ENCODE data around the gene SLC25A25. TPM values are rescaled to one million over a fixed set of nuclear protein-coding genes. Genes with fewer than 3 reads are reported as not detected.
A peak's percentile ranks its signal among the peaks of the same experiment; 100 is the strongest.

Gene SLC25A25
- total and polyA plus RNA-seq, 5 donors from 2014 or later, result 11.3 to 13.8 (median 12.0) TPM

DNA sequence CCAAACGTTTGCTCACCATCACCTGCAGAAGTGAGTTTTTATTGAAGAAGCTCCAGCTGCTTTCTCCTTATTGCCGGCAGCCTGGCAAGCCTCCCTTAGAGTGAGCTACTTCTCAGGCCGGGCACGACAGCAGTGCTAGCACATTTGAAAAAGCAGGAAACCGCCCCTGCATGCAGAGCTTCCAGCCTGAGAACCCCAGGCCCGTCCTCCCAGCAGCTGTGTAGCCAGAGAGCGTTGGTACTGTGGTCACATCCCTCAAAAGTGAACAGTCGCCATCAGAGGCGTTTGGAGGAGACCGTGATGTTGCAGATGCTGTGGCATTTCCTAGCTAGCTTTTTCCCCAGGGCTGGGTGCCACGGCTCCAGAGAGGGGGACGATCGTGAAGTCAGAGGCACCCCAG lies 23.5 kb downstream of the SLC25A25 start:
- peaks cover 24 to 82% (median 45%) of the 10 kb centered on the region in 4 donors for H3K4me1 Mint-ChIP-seq
- Histone ChIP-seq H3K27ac (ENCODE audit: insufficient read depth, low read length, poor library complexity, severe bottlenecking) (no peak overlapping the region), H3K4me3 (ENCODE audit: low read depth, low read length) (no peak overlapping the region), H3K36me3 (ENCODE audit: control insufficient read depth, insufficient read depth, low read length) (peaks cover 3% of the 10 kb centered on the region), H3K9me3 (ENCODE audit: control insufficient read depth in 2 of 2, low read length in 2 of 2) (no peaks in the 10 kb centered on the region), H3K27me3 (ENCODE audit: control insufficient read depth, insufficient read depth, low read length) (no peaks in the 10 kb centered on the region), H3K4me1 (ENCODE audit: control insufficient read depth, insufficient read depth, low read length, poor library complexity, severe bottlenecking) (peaks cover 56% of the 10 kb centered on the region)
- peak overlapping the region; percentile 79 to 90 (median 81) for H3K27ac Mint-ChIP-seq
- H3K27me3 Mint-ChIP-seq, result no peaks in the 10 kb centered on the region
- no peak for DNase-seq
- H3K36me3 Mint-ChIP-seq, result peaks cover 10% of the 10 kb centered on the region
- ATAC-seq (ENCODE audit: low read depth in 2 of 2), result no peak
- peak overlapping the region in 3 of 4 donors; percentile 29 to 74 (median 49) for H3K4me3 Mint-ChIP-seq
- no peaks in the 10 kb centered on the region for H3K9me3 Mint-ChIP-seq

DNA sequence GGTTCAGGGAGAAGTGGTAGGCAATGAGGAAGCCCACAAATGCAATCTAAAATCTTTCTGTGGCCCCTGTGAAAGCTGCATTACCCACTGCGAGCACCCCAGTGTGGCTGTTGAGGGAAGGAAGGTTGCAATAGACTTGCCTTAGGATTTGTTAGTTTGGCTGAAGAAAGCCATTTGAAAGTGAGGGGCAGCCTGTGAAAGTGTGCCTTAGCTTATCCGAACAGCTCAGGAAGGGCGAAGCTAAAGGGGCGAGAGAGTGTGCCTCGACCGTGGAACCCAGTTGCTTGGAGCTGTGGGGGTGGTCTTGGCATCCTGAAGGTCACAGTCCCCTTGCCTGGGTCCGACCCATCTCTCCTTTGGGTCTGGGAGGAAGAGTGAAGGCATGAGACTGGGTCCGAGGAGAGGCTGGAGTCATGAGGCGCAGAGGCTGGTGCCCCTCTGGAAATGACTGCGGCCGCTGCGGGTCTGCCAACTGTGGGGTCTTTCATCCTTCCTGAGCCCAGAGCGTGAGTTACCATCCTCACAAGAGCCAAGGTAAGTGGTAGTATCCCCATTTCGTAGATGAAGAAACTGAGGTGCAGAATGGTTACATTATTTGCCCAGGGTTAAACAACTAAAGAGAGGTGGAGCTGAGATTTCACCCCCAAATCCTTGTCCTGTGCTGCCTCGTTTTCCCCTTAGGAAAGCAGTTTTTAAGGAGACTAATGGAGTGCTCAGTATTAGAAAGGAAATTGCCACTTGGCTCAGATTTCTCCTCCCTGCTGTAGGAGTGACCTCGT lies 24.4 kb downstream of the SLC25A25 start:
- H3K4me3 Mint-ChIP-seq, result peak overlapping the region; percentile 10 to 78 (median 48)
- no peaks in the 10 kb centered on the region for H3K27me3 Mint-ChIP-seq
- DNase-seq, result no peak
- H3K36me3 ChIP-seq (ENCODE audit: control insufficient read depth, insufficient read depth, low read length), result peaks cover 3% of the 10 kb centered on the region
- peak overlapping the region; percentile 71 for H3K27ac ChIP-seq (ENCODE audit: insufficient read depth, low read length, poor library complexity, severe bottlenecking)
- H3K4me1 ChIP-seq (ENCODE audit: control insufficient read depth, insufficient read depth, low read length, poor library complexity, severe bottlenecking), result peaks cover 58% of the 10 kb centered on the region
- no peak for ATAC-seq (ENCODE audit: low read depth in 2 of 2)
- no peaks in the 10 kb centered on the region for H3K27me3 ChIP-seq (ENCODE audit: control insufficient read depth, insufficient read depth, low read length)
- H3K9me3 ChIP-seq (ENCODE audit: control insufficient read depth in 2 of 2, low read length in 2 of 2), result no peaks in the 10 kb centered on the region
- H3K4me1 Mint-ChIP-seq, result peaks cover 24 to 87% (median 47%) of the 10 kb centered on the region in 4 donors
- peaks cover 9% of the 10 kb centered on the region for H3K36me3 Mint-ChIP-seq
- H3K4me3 ChIP-seq (ENCODE audit: low read depth, low read length), result no peak overlapping the region
- no peaks in the 10 kb centered on the region for H3K9me3 Mint-ChIP-seq
- peak overlapping the region; percentile 86 to 92 (median 90) for H3K27ac Mint-ChIP-seq

DNA sequence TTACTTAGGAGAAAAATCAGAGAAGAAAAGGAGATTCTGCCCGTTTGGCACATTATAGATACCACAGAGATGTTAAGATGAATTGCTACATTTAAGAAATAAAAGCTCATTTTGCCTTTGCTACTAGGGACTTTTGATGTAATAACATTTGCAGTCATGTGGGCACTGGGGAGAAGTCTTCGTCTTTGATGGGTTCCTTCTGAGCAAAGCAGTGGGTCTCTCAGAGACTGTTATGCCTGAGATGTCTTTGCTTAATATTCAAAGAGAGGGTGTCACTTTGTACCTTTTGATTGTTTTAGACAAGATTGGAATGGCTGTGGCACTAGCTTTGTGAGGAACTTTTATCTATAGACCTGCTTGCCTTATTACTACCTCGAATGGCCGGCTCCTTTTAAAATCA lies 25.0 kb downstream of the SLC25A25 start:
- no peaks in the 10 kb centered on the region for H3K27me3 ChIP-seq (ENCODE audit: control insufficient read depth, insufficient read depth, low read length)
- H3K4me3 ChIP-seq (ENCODE audit: low read depth, low read length), result peak overlapping the region; percentile 15
- Mint-ChIP-seq H3K36me3 (peaks cover 5% of the 10 kb centered on the region), H3K4me3 (peak overlapping the region in 3 of 4 donors; percentile 10 to 78 (median 31)), H3K9me3 (no peaks in the 10 kb centered on the region), H3K27ac (peak overlapping the region; percentile 86 to 94 (median 90)), H3K27me3 (no peaks in the 10 kb centered on the region), H3K4me1 (peaks cover 19 to 86% (median 46%) of the 10 kb centered on the region in 4 donors)
- peak overlapping the region; percentile 71 for H3K27ac ChIP-seq (ENCODE audit: insufficient read depth, low read length, poor library complexity, severe bottlenecking)
- H3K36me3 ChIP-seq (ENCODE audit: control insufficient read depth, insufficient read depth, low read length), result peaks cover 3% of the 10 kb centered on the region
- no peak for DNase-seq
- H3K4me1 ChIP-seq (ENCODE audit: control insufficient read depth, insufficient read depth, low read length, poor library complexity, severe bottlenecking), result peaks cover 62% of the 10 kb centered on the region
- no peak for ATAC-seq (ENCODE audit: low read depth in 2 of 2)
- no peaks in the 10 kb centered on the region for H3K9me3 ChIP-seq (ENCODE audit: control insufficient read depth in 2 of 2, low read length in 2 of 2)

DNA sequence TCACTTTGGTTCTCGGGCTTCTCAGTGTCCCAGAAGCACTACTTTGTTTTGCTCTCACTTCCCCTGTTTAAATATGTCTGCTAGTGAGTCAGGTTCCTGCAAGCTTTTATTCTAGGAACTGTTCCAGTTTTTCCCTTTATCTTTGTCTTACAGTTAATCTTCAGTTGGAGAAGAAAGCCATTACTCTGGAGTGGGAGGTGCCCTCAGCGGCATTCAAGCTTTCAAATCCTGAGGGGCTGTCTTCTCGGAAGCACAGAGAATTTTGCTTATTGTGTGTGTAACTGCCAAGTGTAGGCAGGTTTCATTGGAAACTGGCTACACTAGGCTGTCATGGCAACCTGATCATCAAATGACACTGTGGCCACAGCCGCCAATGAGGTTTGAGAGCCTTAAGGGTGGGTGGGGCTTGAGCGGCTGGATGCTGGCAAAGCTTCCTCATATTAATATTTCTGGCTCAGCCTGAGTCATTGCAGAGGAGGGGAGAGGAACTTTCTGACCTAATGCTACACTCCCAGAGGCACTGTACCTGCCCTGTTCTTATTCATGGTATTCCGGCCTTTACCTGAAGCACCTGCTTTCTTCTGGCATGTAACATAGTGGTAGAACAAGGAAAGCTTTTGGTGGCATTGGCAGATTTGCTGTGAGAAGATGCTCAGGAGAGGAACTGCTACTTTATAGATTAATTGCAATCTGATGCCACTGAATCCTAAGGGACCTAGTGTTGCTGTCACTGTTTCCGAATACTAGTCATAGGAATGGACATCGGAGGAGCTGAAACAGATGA lies 26.3 kb downstream of the SLC25A25 start:
- Mint-ChIP-seq H3K4me1 (peaks cover 19 to 88% (median 45%) of the 10 kb centered on the region in 4 donors), H3K27me3 (no peaks in the 10 kb centered on the region), H3K9me3 (no peaks in the 10 kb centered on the region), H3K4me3 (peak overlapping the region; percentile 46 to 88 (median 74)), H3K27ac (peak overlapping the region; percentile 90 to 94 (median 94)), H3K36me3 (peaks cover 5% of the 10 kb centered on the region)
- no peaks in the 10 kb centered on the region for H3K27me3 ChIP-seq (ENCODE audit: control insufficient read depth, insufficient read depth, low read length)
- DNase-seq (peak; percentile 67 to 90 (median 69)), ATAC-seq (ENCODE audit: low read depth in 2 of 2) (peak; percentile 92 to 93)
- peak overlapping the region; percentile 71 for H3K27ac ChIP-seq (ENCODE audit: insufficient read depth, low read length, poor library complexity, severe bottlenecking)
- H3K36me3 ChIP-seq (ENCODE audit: control insufficient read depth, insufficient read depth, low read length), result peaks cover 3% of the 10 kb centered on the region
- H3K4me3 ChIP-seq (ENCODE audit: low read depth, low read length), result peak overlapping the region; percentile 58
- no peaks in the 10 kb centered on the region for H3K9me3 ChIP-seq (ENCODE audit: control insufficient read depth in 2 of 2, low read length in 2 of 2)
- peaks cover 65% of the 10 kb centered on the region for H3K4me1 ChIP-seq (ENCODE audit: control insufficient read depth, insufficient read depth, low read length, poor library complexity, severe bottlenecking)

DNA sequence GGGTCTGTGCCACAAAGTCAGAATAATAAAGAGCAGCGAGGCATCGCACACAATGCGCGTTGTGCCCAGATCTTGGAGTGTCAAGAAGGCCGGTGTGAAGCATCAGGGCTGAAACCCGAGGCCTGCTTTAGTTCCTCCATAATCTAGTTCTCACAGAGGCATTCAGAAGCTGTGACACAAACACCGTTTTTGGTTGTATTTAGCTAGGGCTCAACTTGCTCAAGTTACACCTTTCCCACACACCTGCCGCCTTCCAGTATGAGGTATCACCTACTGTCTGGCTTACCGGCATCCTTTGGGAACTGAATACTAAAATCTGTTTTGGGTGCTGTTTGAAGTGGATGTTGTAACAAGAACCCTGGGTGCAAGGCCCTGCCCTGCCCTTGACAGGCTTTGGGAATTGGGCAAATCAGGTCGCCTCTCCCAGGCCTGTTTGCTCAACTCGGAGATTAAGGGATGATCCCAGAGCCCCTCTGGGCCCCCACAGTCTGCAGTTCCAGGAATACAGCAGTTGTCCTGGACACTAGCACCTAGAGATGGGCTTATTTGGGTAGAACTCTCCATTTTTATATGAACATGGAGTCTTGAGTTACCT lies 27.0 kb downstream of the SLC25A25 start:
- Mint-ChIP-seq H3K9me3 (no peaks in the 10 kb centered on the region), H3K4me3 (peak overlapping the region in 1 of 4 donors; percentile 46), H3K27ac (peak overlapping the region in 2 of 3 donors; percentile 90 to 94), H3K27me3 (no peaks in the 10 kb centered on the region), H3K4me1 (peaks cover 19 to 88% (median 49%) of the 10 kb centered on the region in 4 donors), H3K36me3 (peaks cover 5% of the 10 kb centered on the region)
- no peak overlapping the region for H3K4me3 ChIP-seq (ENCODE audit: low read depth, low read length)
- DNase-seq (no peak), ATAC-seq (ENCODE audit: low read depth in 2 of 2) (no peak)
- peak overlapping the region; percentile 71 for H3K27ac ChIP-seq (ENCODE audit: insufficient read depth, low read length, poor library complexity, severe bottlenecking)
- peaks cover 3% of the 10 kb centered on the region for H3K36me3 ChIP-seq (ENCODE audit: control insufficient read depth, insufficient read depth, low read length)
- peaks cover 68% of the 10 kb centered on the region for H3K4me1 ChIP-seq (ENCODE audit: control insufficient read depth, insufficient read depth, low read length, poor library complexity, severe bottlenecking)
- no peaks in the 10 kb centered on the region for H3K27me3 ChIP-seq (ENCODE audit: control insufficient read depth, insufficient read depth, low read length)
- no peaks in the 10 kb centered on the region for H3K9me3 ChIP-seq (ENCODE audit: control insufficient read depth in 2 of 2, low read length in 2 of 2)

DNA sequence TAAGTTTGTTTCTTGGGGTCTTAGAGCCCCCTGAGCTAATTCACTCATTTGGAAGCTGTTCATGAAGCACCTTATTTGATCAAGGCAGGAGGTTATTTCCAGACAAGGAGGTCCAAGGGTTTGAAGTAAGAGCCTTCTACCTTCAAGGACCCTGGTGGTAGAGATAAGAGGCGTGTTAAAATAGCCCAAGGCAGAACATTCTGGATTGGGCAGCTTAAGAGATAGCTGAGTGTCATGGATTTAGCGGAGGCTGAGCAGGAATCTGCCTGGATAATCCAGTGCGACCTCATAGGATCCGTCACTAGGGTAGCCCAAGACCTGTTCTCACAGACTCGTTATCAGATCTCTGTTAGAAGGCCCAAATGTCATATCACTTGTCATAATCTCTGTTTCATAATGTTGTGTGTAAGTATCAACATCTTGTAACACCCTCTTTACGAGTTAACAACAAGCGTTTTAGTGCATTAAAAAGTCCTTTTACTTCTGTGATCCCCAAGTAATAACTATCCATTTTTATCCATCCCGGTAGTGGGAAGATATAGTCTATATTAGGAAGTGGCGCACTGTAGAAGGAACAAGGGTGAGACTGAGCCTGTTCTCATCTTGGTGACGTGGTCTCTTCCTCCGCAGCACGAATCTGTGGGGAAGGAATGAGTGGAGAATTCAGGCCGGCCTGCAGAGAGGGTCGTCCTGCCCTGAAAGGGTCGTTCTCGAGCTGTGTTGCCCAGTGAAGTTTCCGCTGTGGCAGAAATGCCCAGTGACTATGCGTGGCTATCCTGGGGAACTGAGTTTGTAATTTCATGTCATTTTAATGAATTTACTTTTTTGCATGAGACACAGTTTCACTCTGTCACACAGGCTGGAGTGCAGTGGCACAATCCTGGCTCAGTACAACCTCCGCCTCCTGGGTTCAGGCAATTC lies 28.8 kb downstream of the SLC25A25 start:
- Histone ChIP-seq H3K4me3 (ENCODE audit: low read depth, low read length) (no peak overlapping the region), H3K27ac (ENCODE audit: insufficient read depth, low read length, poor library complexity, severe bottlenecking) (no peak overlapping the region), H3K9me3 (ENCODE audit: control insufficient read depth in 2 of 2, low read length in 2 of 2) (no peaks in the 10 kb centered on the region), H3K4me1 (ENCODE audit: control insufficient read depth, insufficient read depth, low read length, poor library complexity, severe bottlenecking) (peaks cover 56% of the 10 kb centered on the region), H3K27me3 (ENCODE audit: control insufficient read depth, insufficient read depth, low read length) (no peaks in the 10 kb centered on the region), H3K36me3 (ENCODE audit: control insufficient read depth, insufficient read depth, low read length) (peaks cover 10% of the 10 kb centered on the region)
- no peak for ATAC-seq (ENCODE audit: low read depth in 2 of 2)
- Mint-ChIP-seq H3K4me3 (peak overlapping the region in 3 of 4 donors; percentile 5 to 47 (median 20)), H3K27ac (peak overlapping the region; percentile 75 to 86 (median 79)), H3K36me3 (peaks cover 12% of the 10 kb centered on the region), H3K27me3 (no peaks in the 10 kb centered on the region), H3K4me1 (peaks cover 19 to 84% (median 47%) of the 10 kb centered on the region in 4 donors), H3K9me3 (no peaks in the 10 kb centered on the region)
- DNase-seq, result no peak

Data from CD4-positive, CD25-positive, alpha-beta regulatory T cell (primary cell).